Testis (tissue), 3 donors: ENCODE data around the gene CLK3. TPM values are rescaled to one million over a fixed set of nuclear protein-coding genes. Genes with fewer than 3 reads are reported as not detected.

Experiments
- DNase-seq: peaks from one replicate; pipeline ENCODE4 v3.0.0-alpha.2; 2019
- H3K27ac ChIP-seq, 2 donors: fragments of 200-600 bp; sonication (generic); one replicate each; pipeline ENCODE4 v1.5.1; 2019
- H3K27me3 ChIP-seq: fragments of 200-600 bp; sonication (generic); one replicate; pipeline ENCODE4 v1.5.1; 2019
- H3K36me3 ChIP-seq: fragments of 200-600 bp; sonication (generic); one replicate; pipeline ENCODE4 v1.5.1; 2017; ENCODE audit warnings: low read depth; ENCODE audit errors: missing control alignments
- H3K4me1 ChIP-seq: fragments of 200-600 bp; sonication (generic); one replicate; pipeline ENCODE4 v1.5.1; 2019
- H3K4me3 ChIP-seq, 2 donors: fragments of 200-600 bp; sonication (generic); one replicate each; pipeline ENCODE4 v1.5.1; 2017 to 2019
- H3K9me3 ChIP-seq: fragments of 200-600 bp; sonication (generic); one replicate; pipeline ENCODE4 v1.5.1; 2017
- CTCF ChIP-seq, 3 experiments: fragments of 450-650 bp in 2 of 3; fragments of 200-600 bp in 1 of 3; sonication (generic) in 1 of 3; IDR thresholded peaks; one replicate each; pipeline ENCODE4 v1.5.1; 2016 to 2019; ENCODE audit warnings: antibody characterized with exemption in 3 of 3, mild to moderate bottlenecking in 2 of 3, moderate library complexity in 1 of 3
- POLR2A ChIP-seq: fragments of 450-650 bp; IDR thresholded peaks from one replicate; pipeline ENCODE4 v1.6.1; 2017; ENCODE audit warnings: antibody characterized with exemption, mild to moderate bottlenecking, moderate library complexity
- WGBS, 2 donors: methylation state at CpG; one replicate each; pipeline ENCODE4 v1.1.5; 2018; 5-methylcytosine and 5-hydroxymethylcytosine counted together
- intact Hi-C: fragments of 100-400 bp; cut with DNase I; formaldehyde crosslinking; loops from one replicate; pipeline ENCODE4 v1.15.1; 2023; ENCODE audit warnings: low total_unique reads
- polyA plus RNA-seq: library from polyadenylated mRNA; stranded (reverse); fragments of 350-450 nt; fragmentation: Illumina TruSeq; extraction: RNeasy Lipid Tissue Mini Kit (QIAGEN cat#74804); gene quantifications from one replicate; pipeline ENCODE4 v1.2.3, GENCODE V29; 2014; ENCODE audit warnings: low read depth, low replicate concordance; ENCODE audit not compliant: insufficient read depth
- total RNA-seq, 2 donors: library from RNA; depleted of rRNA; stranded (reverse); fragments of >200 nt; gene quantifications; one replicate each; pipeline ENCODE4 v1.2.3, GENCODE V29; 2016

Gene CLK3
- total and polyA plus RNA-seq, 3 donors from 2014 or later, result 137 to 197 (median 162) TPM

DNA sequence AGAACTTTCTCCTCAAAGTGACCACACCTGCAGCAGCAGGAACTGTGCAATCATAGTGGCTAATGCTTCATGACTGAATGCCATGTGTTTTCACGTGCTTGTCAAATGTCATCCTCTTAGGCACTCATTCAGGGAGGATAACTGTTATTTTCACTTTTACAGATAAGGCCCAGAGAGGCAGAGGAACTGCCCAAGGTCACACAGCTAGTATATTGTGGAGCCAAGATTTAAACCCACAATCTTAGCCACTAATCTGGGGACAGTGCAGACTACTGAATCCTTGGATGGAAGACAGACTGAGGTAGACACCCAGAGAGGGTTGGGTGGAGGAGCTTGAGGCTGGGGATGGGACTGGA, 9.9 kb upstream of the CLK3 start:
- WGBS, 2 donors, result 20 to 72% methylated on average over 1 of the region's 1 CpG
- DNase-seq, result no peak
- no peaks in the 10 kb centered on the region for H3K27me3 ChIP-seq
- intact Hi-C loops, result loop anchor here (10.0 kb wide), 1 partner anchor 151 kb away; no protein-coding TSS in a partner anchor
- no peaks in the 10 kb centered on the region for H3K36me3 ChIP-seq
- TF ChIP-seq POLR2A (no peak), CTCF (IDR thresholded peaks at IDR 0.05) (no peak)
- no peak overlapping the region for H3K27ac ChIP-seq
- no peak overlapping the region for H3K4me3 ChIP-seq
- peaks cover 14% of the 10 kb centered on the region for H3K4me1 ChIP-seq
- no peaks in the 10 kb centered on the region for H3K9me3 ChIP-seq

DNA sequence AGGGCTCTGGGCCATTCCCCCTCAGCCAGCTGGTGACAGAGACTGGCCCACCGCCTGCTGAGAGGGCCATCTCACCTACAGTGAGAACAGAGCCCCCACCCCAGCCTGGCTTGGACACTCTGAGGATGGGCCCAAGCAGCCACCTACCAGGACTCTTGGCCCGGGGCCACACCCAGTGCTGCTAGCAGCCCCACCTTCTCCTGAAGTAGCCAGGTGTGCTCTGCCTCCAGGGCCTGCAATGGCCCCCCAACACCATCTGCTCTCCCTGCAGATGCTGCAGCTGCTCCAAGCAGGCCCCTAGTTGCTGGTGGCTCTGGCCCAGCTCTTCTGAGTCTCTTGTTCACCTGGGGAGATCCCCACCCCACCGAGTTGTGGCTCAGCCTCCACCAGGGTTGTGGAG, 6.8 kb upstream of the CLK3 start:
- no peaks in the 10 kb centered on the region for H3K27me3 ChIP-seq
- no peaks in the 10 kb centered on the region for H3K9me3 ChIP-seq
- H3K4me3 ChIP-seq, result no peak overlapping the region
- no peaks in the 10 kb centered on the region for H3K36me3 ChIP-seq
- peaks cover 18% of the 10 kb centered on the region for H3K4me1 ChIP-seq
- intact Hi-C loops, result loop anchor here (10.0 kb wide), 1 partner anchor 154 kb away; no protein-coding TSS in a partner anchor
- no peak for DNase-seq
- H3K27ac ChIP-seq, result no peak overlapping the region
- TF ChIP-seq CTCF (IDR thresholded peaks at IDR 0.05), result no peak
- TF ChIP-seq POLR2A, result no peak
- WGBS, 2 donors, result 80 to 90% methylated on average over 2 to 3 of the region's 3 CpGs

DNA sequence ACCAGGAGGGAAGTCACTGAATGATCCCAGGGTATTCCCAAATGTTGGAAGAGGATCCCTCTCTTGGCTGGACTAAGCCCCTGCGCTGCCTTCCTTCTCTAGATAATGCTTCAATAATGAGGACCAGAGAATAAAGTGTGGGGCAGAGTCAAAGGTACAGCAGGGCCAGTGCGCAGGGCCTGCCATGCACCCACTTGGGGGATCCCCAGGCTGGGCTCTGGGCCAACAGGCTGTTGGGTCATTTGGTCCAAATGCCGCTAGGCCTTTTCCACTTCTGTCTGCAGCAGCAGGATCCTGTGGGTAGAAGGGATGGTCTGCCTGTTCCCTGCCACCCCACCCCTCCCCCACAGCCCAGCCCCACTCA, 5.7 kb upstream of the CLK3 start:
- DNase-seq, result no peak
- no peaks in the 10 kb centered on the region for H3K27me3 ChIP-seq
- 61 to 83% methylated on average over 2 to 3 of the region's 3 CpGs for WGBS, 2 donors
- H3K9me3 ChIP-seq, result no peaks in the 10 kb centered on the region
- peaks cover 22% of the 10 kb centered on the region for H3K4me1 ChIP-seq
- intact Hi-C loops, result loop anchor here (5.0 to 10.0 kb wide), 2 partner anchors 68 to 155 kb away; partner anchors contain the start of gene ARID3B
- H3K4me3 ChIP-seq, result no peak overlapping the region
- H3K36me3 ChIP-seq, result no peaks in the 10 kb centered on the region
- TF ChIP-seq CTCF (IDR thresholded peaks at IDR 0.05) (no peak), POLR2A (no peak)
- H3K27ac ChIP-seq, result no peak overlapping the region

GRCh38 chr15:74610302-74610951, 5.2 kb upstream of the CLK3 start:
- Histone ChIP-seq H3K27me3 (no peaks in the 10 kb centered on the region), H3K4me1 (peaks cover 22% of the 10 kb centered on the region), H3K36me3 (no peaks in the 10 kb centered on the region), H3K27ac (no peak overlapping the region), H3K9me3 (no peaks in the 10 kb centered on the region), H3K4me3 (no peak overlapping the region)
- DNase-seq, result peak; percentile 65
- TF ChIP-seq POLR2A, result no peak
- no peak for TF ChIP-seq CTCF (IDR thresholded peaks at IDR 0.05)
- intact Hi-C loops, result loop anchor here (5.0 kb wide), 1 partner anchor 68 kb away; the partner anchor contains the start of gene ARID3B
- 38% methylated on average over 7 of the region's 7 CpGs; no CpG with 5 or more reads in 1 of the 2 donors for WGBS, 2 donors

GRCh38 chr15:74611341-74611740, 4.3 kb upstream of the CLK3 start:
- no peaks in the 10 kb centered on the region for H3K36me3 ChIP-seq
- no peaks in the 10 kb centered on the region for H3K27me3 ChIP-seq
- TF ChIP-seq CTCF (IDR thresholded peaks at IDR 0.05), result no peak
- TF ChIP-seq POLR2A, result no peak
- H3K27ac ChIP-seq, result no peak overlapping the region
- peak; percentile 51 for DNase-seq
- no peak overlapping the region for H3K4me3 ChIP-seq
- intact Hi-C loops, result loop anchor here (5.0 kb wide), 1 partner anchor 69 kb away; the partner anchor contains the start of gene ARID3B
- H3K9me3 ChIP-seq, result no peaks in the 10 kb centered on the region
- H3K4me1 ChIP-seq, result peaks cover 22% of the 10 kb centered on the region
- 72 to 78% methylated on average over 5 to 11 of the region's 11 CpGs for WGBS, 2 donors
